Thyroid gland (tissue), 4 donors: ENCODE measurements around the gene MORF4L1. TPM values are rescaled to one million over a fixed set of nuclear protein-coding genes. Genes with fewer than 3 reads are reported as not detected.

ENCODE experiments used
- DNase-seq, 2 donors: peaks; one replicate each; pipeline ENCODE4 v3.0.0-alpha.2; 2019
- H3K27ac ChIP-seq, 3 donors: fragments of 200-600 bp; sonication (generic); 1 replicate in 2 of 3; 2 replicates in 1 of 3; pipeline ENCODE4 v1.5.1; 2016 to 2019; ENCODE audit warnings: mild to moderate bottlenecking in 1 of 3, moderate library complexity in 1 of 3
- H3K27me3 ChIP-seq: fragments of 200-600 bp; sonication (generic); one replicate; pipeline ENCODE4 v1.5.1; 2019
- H3K36me3 ChIP-seq, 2 donors: fragments of 200-600 bp; sonication (generic); one replicate each; pipeline ENCODE4 v1.5.1; 2016 to 2019
- H3K4me1 ChIP-seq, 2 donors: fragments of 200-600 bp; sonication (generic); one replicate each; pipeline ENCODE4 v1.5.1; 2017 to 2019
- H3K4me3 ChIP-seq, 3 donors: fragments of 200-600 bp; sonication (generic); replicated peaks in 1 of 3; 1 replicate in 2 of 3; 2 replicates in 1 of 3; pipeline ENCODE4 v1.5.1; 2016; ENCODE audit warnings: mild to moderate bottlenecking in 1 of 3
- H3K9me3 ChIP-seq: fragments of 200-600 bp; sonication (generic); one replicate; pipeline ENCODE4 v1.5.1; 2017
- CTCF ChIP-seq, 6 experiments: fragments of 200-600 bp in 3 of 6; fragments of 450-650 bp in 3 of 6; sonication (generic) in 3 of 6; IDR thresholded peaks; one replicate each; pipeline ENCODE4 v1.5.1; 2016 to 2019; ENCODE audit warnings: antibody characterized with exemption in 6 of 6, mild to moderate bottlenecking in 2 of 6, inconsistent platforms in 1 of 6, moderate library complexity in 1 of 6
- POLR2A ChIP-seq, 2 donors: fragments of 450-650 bp; IDR thresholded peaks; one replicate each; pipeline ENCODE4 v1.6.1; 2017; ENCODE audit warnings: antibody characterized with exemption in 2 of 2, mild to moderate bottlenecking in 2 of 2, moderate library complexity in 1 of 2
- WGBS, 2 donors: methylation state at CpG; one replicate each; pipeline ENCODE4 v1.1.5; 2017; 5-methylcytosine and 5-hydroxymethylcytosine counted together
- intact Hi-C: fragments of 100-400 bp; cut with DNase I; formaldehyde crosslinking; loops from one replicate; pipeline ENCODE4 v1.15.1; 2023
- total RNA-seq, 4 donors: library from RNA; depleted of rRNA; stranded (reverse); fragments of >200 nt; gene quantifications; one replicate each; pipeline ENCODE4 v1.2.3, GENCODE V29; 2016

The MORF4L1 gene
- total RNA-seq, 4 donors from 2014 or later, result 264 to 326 (median 298) TPM

GRCh38 chr15:78916088-78916487, 43.4 kb downstream of the MORF4L1 start:
- intact Hi-C loops, result no loop called here
- peaks cover under 1 to 6% of the 10 kb centered on the region in 2 donors for H3K36me3 ChIP-seq
- TF ChIP-seq POLR2A (IDR thresholded peaks at IDR 0.05) (no peak), CTCF (IDR thresholded peaks at IDR 0.05) (no peak)
- no peak overlapping the region for H3K4me3 ChIP-seq
- DNase-seq, result no peak
- WGBS, 2 donors, result 86% methylated on average over 4 of the region's 4 CpGs
- H3K4me1 ChIP-seq, result peaks cover 4 to 29% of the 10 kb centered on the region in 2 donors
- H3K9me3 ChIP-seq, result no peaks in the 10 kb centered on the region
- no peaks in the 10 kb centered on the region for H3K27me3 ChIP-seq
- peak overlapping the region in 1 of 3 donors; percentile 36 for H3K27ac ChIP-seq

- TF ChIP-seq POLR2A (IDR thresholded peaks at IDR 0.05), result no peak
- no peak for TF ChIP-seq CTCF (IDR thresholded peaks at IDR 0.05)
- intact Hi-C loops, result no loop called here
- H3K36me3 ChIP-seq, result peaks cover 11 to 18% of the 10 kb centered on the region in 2 donors
- H3K27me3 ChIP-seq, result no peaks in the 10 kb centered on the region
- no peak overlapping the region for H3K4me3 ChIP-seq
- H3K4me1 ChIP-seq, result peaks cover 4 to 29% of the 10 kb centered on the region in 2 donors
- no peak overlapping the region for H3K27ac ChIP-seq
- WGBS, 2 donors, result 91 to 92% methylated on average over 2 to 4 of the region's 4 CpGs
- no peaks in the 10 kb centered on the region for H3K9me3 ChIP-seq
- no peak for DNase-seq
These were observed 45.2 kb downstream of the MORF4L1 start for GRCh38 chr15:78917888-78918287.

GRCh38 chr15:78921517-78921916, 48.8 kb downstream of the MORF4L1 start:
- H3K4me3 ChIP-seq, result no peak overlapping the region
- no peak overlapping the region for H3K27ac ChIP-seq
- H3K4me1 ChIP-seq, result peaks cover 4 to 5% of the 10 kb centered on the region in 2 donors
- no peaks in the 10 kb centered on the region for H3K27me3 ChIP-seq
- TF ChIP-seq CTCF (IDR thresholded peaks at IDR 0.05), result no peak
- intact Hi-C loops, result no loop called here
- no peak for DNase-seq
- H3K36me3 ChIP-seq, result peaks cover 11 to 18% of the 10 kb centered on the region in 2 donors
- WGBS, 2 donors, result 83 to 87% methylated on average over 6 of the region's 6 CpGs
- H3K9me3 ChIP-seq, result no peaks in the 10 kb centered on the region

GRCh38 chr15:78921940-78922339, 49.2 kb downstream of the MORF4L1 start:
- H3K9me3 ChIP-seq, result no peaks in the 10 kb centered on the region
- H3K27ac ChIP-seq, result no peak overlapping the region
- peaks cover 1 to 2% of the 10 kb centered on the region in 2 donors for H3K4me1 ChIP-seq
- no peak for DNase-seq
- peaks cover 11 to 18% of the 10 kb centered on the region in 2 donors for H3K36me3 ChIP-seq
- no peak overlapping the region for H3K4me3 ChIP-seq
- no peaks in the 10 kb centered on the region for H3K27me3 ChIP-seq
- intact Hi-C loops, result no loop called here
- 96 to 97% methylated on average over 14 of the region's 14 CpGs for WGBS, 2 donors
- no peak for TF ChIP-seq CTCF (IDR thresholded peaks at IDR 0.05)
- TF ChIP-seq POLR2A (IDR thresholded peaks at IDR 0.05), result no peak

GRCh38 chr15:78922527-78922926, 49.8 kb downstream of the MORF4L1 start:
- no peaks in the 10 kb centered on the region for H3K4me1 ChIP-seq
- no peak for TF ChIP-seq POLR2A (IDR thresholded peaks at IDR 0.05)
- TF ChIP-seq CTCF (IDR thresholded peaks at IDR 0.05), result no peak
- H3K4me3 ChIP-seq, result no peak overlapping the region
- intact Hi-C loops, result no loop called here
- peaks cover 11 to 18% of the 10 kb centered on the region in 2 donors for H3K36me3 ChIP-seq
- no peak overlapping the region for H3K27ac ChIP-seq
- no peaks in the 10 kb centered on the region for H3K9me3 ChIP-seq
- DNase-seq, result no peak
- H3K27me3 ChIP-seq, result no peaks in the 10 kb centered on the region
- WGBS, 2 donors, result 90 to 94% methylated on average over 6 to 7 of the region's 7 CpGs
